Measurements from ENCODE around the gene TEDDM1. TPM values are rescaled to one million over a fixed set of nuclear protein-coding genes. Genes with fewer than 3 reads are reported as not detected.

The TEDDM1 gene
- total RNA-seq, 4 donors from 2014 or later: not detected

DNA sequence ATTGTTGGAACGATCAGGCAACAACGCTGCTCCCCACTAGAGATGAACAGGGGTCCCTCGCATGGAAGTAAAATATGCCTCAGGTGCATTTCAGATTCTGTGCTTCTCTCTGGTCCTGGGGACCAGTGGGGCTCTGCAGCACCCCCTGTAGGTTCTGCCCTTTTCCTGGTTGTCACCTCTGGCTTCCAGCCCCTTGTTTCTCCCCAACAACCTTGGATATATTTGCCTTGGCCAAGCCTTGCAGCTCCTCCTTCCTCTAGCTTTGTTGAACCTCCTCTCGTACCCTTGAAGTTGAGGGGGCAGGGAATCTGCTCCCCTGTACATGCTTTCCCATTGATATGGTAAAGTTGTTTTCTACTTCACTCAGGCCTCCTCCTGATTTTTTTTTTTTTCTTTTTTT, 44.0 kb upstream of the TEDDM1 start:
- Histone ChIP-seq H3K27ac (no peak overlapping the region), H3K27me3 (no peaks in the 10 kb centered on the region), H3K4me1 (no peaks in the 10 kb centered on the region), H3K4me3 (no peak overlapping the region), H3K9me3 (no peaks in the 10 kb centered on the region), H3K36me3 (no peaks in the 10 kb centered on the region)
- DNase-seq: no peak
- TF ChIP-seq, protein P1, sequence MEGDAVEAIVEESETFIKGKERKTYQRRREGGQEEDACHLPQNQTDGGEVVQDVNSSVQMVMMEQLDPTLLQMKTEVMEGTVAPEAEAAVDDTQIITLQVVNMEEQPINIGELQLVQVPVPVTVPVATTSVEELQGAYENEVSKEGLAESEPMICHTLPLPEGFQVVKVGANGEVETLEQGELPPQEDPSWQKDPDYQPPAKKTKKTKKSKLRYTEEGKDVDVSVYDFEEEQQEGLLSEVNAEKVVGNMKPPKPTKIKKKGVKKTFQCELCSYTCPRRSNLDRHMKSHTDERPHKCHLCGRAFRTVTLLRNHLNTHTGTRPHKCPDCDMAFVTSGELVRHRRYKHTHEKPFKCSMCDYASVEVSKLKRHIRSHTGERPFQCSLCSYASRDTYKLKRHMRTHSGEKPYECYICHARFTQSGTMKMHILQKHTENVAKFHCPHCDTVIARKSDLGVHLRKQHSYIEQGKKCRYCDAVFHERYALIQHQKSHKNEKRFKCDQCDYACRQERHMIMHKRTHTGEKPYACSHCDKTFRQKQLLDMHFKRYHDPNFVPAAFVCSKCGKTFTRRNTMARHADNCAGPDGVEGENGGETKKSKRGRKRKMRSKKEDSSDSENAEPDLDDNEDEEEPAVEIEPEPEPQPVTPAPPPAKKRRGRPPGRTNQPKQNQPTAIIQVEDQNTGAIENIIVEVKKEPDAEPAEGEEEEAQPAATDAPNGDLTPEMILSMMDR (IDR thresholded peaks at IDR 0.05): no peak
- no peak for TF ChIP-seq POLR2A (IDR thresholded peaks at IDR 0.05)
- intact Hi-C loops (cut with DNase I; ENCODE audit: low total_unique reads): no loop called here

GRCh38 chr1:182442333-182442732, 41.9 kb upstream of the TEDDM1 start:
- TF ChIP-seq, protein P1 (IDR thresholded peaks at IDR 0.05): no peak
- no peak for TF ChIP-seq POLR2A (IDR thresholded peaks at IDR 0.05)
- intact Hi-C loops (cut with DNase I; ENCODE audit: low total_unique reads): no loop called here
- no peak for DNase-seq
- no peaks in the 10 kb centered on the region for H3K27me3 ChIP-seq
- no peak overlapping the region for H3K4me3 ChIP-seq
- H3K36me3 ChIP-seq: no peaks in the 10 kb centered on the region
- no peaks in the 10 kb centered on the region for H3K9me3 ChIP-seq
- H3K27ac ChIP-seq: no peak overlapping the region
- no peaks in the 10 kb centered on the region for H3K4me1 ChIP-seq

DNA sequence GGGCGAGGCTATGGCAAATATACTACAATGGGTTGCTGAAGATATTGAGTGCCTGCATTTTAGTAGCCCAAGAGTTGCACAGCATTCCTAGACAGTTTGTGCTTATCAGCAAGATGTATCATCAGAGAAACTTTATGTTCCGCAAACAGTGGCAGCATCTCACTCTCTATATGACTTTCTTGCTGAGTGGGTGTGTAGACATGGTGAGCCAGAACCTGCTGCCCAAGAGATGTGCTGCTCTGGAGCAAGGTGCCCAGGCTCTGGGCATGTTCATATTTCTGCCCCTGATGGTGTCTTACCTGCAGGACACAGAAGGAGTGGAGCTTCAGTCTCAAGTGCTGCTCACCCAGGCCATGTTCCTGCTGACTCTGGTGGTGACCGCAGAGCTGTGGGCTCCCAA, 41.3 kb upstream of the TEDDM1 start:
- H3K36me3 ChIP-seq: no peaks in the 10 kb centered on the region

DNA sequence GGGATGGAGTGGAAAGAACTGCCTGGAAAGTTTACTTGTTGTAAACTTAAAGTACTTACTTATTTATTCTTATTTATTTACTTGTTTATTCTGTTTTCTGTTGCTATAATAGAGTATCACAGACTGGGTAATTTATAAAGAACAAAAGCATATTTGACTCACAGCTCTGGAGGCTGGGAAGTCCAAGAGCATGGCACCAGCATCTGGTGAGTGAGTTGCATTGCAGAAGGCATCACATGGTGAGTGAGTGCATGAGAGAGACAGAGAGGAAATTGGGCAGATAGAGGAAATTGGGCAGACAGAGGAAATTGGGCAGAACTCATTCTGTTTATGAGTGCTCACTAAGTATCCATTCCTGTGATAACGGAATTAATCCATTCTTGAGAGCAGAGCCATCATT, 37.9 kb upstream of the TEDDM1 start:
- intact Hi-C loops (cut with DNase I; ENCODE audit: low total_unique reads): no loop called here
- H3K27me3 ChIP-seq: no peaks in the 10 kb centered on the region
- H3K4me1 ChIP-seq: no peaks in the 10 kb centered on the region
- H3K27ac ChIP-seq: no peak overlapping the region
- no peaks in the 10 kb centered on the region for H3K36me3 ChIP-seq
- no peak overlapping the region for H3K4me3 ChIP-seq
- TF ChIP-seq, protein P1 (IDR thresholded peaks at IDR 0.05): no peak
- no peak for TF ChIP-seq POLR2A (IDR thresholded peaks at IDR 0.05)
- DNase-seq: no peak
- H3K9me3 ChIP-seq: no peaks in the 10 kb centered on the region

More for the DNA sequence above, 41.3 kb upstream of the TEDDM1 start:
- DNase-seq: no peak
- Histone ChIP-seq H3K9me3 (no peaks in the 10 kb centered on the region), H3K4me3 (no peak overlapping the region), H3K27ac (no peak overlapping the region), H3K4me1 (no peaks in the 10 kb centered on the region), H3K27me3 (no peaks in the 10 kb centered on the region)
- no peak for TF ChIP-seq POLR2A (IDR thresholded peaks at IDR 0.05)
- TF ChIP-seq, protein P1 (IDR thresholded peaks at IDR 0.05): no peak
- intact Hi-C loops (cut with DNase I; ENCODE audit: low total_unique reads): no loop called here

- H3K4me1 ChIP-seq: no peaks in the 10 kb centered on the region
- no peak overlapping the region for H3K27ac ChIP-seq
- H3K9me3 ChIP-seq: no peaks in the 10 kb centered on the region
- DNase-seq: no peak
- intact Hi-C loops (cut with DNase I; ENCODE audit: low total_unique reads): no loop called here
- no peak overlapping the region for H3K4me3 ChIP-seq
- H3K36me3 ChIP-seq: no peaks in the 10 kb centered on the region
- H3K27me3 ChIP-seq: no peaks in the 10 kb centered on the region
- no peak for TF ChIP-seq POLR2A (IDR thresholded peaks at IDR 0.05)
- TF ChIP-seq, protein P1 (IDR thresholded peaks at IDR 0.05): no peak
Measured at GRCh38 chr1:182433580-182433979, 33.1 kb upstream of the TEDDM1 start.
